Measurements from ENCODE around the gene AP1S2.
A peak's percentile ranks its signal among the peaks of the same experiment; 100 is the strongest.
"Not testable (repeated sequence)": the region's sequence is repeated elsewhere in the genome, so short reads cannot be mapped to it uniquely, and the experiment has no call there.

Gene AP1S2

DNA sequence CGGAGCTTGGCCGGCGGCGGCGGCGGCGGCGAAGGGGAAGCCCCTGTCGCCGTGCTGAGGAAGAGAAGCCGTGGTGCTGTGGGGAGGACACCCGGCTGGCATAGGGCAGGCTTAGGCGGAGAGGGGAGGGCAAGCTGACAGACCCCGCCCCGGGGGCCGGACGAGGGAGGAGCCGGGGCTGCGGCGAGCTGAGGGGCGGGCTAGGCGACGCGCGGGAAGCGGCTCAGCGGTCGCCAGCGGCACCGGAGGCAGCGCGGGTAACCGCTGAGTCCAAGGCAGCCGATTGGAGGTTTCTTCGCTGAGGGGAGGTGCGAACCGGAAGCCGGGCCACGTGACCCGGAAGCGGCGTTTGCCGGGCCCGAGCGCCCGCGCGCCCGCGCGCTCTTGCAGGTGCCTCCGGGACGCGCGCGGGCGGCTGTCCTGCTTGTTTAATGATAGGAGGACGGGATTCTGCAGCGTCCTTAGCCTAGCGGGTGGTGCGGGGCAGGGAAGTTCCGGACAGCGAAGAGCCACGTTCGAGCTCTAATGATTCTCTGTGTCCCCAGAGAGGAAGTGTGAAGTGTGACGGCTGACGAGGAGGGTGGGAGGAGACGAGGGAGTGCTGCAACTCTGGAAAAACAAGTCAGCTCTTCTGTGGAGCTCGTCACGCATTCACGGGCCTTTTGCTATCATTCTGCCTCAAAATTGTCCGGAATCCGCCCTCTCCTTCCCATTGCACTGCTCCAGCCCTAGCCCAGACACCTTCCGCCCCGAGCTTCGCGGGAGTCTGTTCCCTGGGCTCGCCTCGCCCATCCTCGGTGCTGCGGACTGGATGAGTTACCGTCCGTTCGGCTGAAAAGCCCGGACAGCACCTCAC, at the start of gene AP1S2:
AP1S2 (minus strand) TSS at position 102 of the 856 bp plus-strand sequence. CDS start 2,289 bp downstream, outside the sequence.
- peak; percentile 88 for DNase-seq (ENCODE audit: low read depth in 2 of 2, low spot score in 1 of 2)

DNA sequence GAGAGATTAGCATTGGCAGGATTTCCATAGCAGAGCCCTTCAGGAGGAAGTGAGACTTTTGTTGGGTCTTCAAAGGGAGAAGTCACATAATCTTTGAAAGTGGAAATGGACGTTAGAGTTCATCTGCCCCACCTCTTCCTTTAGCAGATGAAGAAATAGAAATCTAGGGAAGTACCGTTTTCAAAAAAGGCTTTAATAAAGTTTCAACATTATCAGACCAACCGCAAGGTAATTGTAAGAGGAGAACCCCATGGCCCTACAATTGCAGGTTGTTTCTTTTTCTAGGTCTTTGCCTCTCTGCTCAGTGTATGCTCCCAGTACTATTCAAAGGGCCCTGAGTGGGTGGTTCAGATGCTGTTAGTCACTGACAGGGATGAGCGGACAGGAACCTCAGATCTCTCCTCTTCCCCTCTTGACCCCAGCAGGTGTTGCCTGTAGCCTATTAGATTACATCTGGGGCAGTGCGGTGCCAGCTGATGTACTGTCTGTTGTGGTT, 48.6 kb upstream of the AP1S2 start:
- no peak for DNase-seq (ENCODE audit: low read depth in 2 of 2, low spot score in 1 of 2)

DNA sequence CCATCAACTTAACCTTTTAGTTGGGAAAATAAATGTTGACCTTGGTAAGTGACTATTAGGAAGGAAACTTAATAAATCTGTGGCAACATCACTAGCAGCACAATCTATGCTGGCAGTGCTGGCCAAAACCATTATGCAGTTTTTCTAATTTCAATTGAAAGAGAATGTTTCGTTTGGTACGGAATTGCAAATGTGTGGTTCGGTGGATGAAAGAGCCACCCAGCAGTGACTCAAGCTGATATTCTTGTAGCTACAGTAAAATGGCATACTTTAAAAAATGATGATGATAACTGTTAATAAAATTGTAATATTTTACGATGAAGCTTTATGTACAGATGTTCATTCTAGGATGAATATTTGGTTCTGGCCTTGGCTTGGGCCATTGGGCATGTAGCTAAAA, 40.7 kb upstream of the AP1S2 start:
- no peak for DNase-seq (ENCODE audit: low read depth in 2 of 2, low spot score in 1 of 2)

DNA sequence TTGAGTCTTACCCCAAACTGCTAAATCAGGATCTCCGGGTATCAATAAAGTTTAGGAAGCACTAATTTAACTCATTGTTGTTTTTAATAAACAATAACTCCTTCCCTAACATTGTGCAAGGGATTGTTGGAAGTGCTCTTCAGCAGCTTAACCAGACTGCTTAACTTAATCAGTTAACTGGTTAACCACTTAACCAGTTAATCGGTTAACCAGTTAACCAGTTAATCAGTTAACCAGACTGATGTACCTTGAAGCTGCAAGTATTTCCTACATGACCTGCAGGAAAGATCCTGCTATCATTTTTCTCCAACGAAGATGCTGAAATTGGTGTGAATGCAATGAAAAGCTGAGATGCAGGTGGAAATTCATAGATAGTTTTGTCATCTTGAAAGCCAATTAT, 40.1 kb upstream of the AP1S2 start:
- no peak for DNase-seq (ENCODE audit: low read depth in 2 of 2, low spot score in 1 of 2)

DNA sequence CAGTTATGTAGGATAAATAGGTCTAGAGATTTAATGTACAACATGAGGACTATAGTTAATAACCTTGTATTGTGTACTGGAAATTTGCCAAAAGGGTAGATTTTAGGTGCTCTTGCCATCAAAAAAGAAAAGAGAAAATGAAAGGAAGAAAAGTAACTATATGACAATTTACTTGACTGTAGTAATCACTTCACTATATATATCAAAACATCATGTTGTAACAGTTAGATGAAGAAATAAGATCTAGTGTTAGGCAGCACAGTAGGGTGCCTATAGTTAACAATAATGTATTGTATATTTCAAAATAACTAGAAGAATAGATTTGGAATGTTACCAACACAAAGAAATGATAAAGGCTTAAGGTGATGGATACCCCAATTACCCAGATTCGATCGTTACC, 35.9 kb upstream of the AP1S2 start:
- no peak for DNase-seq (ENCODE audit: low read depth in 2 of 2, low spot score in 1 of 2)

DNA sequence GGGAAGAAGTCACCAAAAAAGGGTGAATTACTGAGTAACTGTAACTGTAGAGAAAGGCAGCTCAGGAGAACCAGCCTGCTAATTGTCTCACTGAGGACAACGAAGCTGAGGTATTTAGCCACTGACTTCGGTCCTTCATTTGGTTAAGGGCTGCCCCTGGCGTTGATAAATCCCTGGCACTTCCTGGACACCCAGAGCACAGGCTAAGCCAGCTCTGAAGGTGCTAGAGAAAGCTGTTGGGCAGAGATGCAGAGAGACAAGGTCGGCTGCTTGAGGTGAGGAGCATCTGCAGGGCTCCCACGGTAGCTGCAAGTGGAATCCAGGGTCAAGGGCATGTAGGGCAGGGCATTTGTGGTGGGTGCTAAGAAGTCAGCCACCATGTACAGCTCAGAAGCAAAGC, 33.4 kb upstream of the AP1S2 start:
- no peak for DNase-seq (ENCODE audit: low read depth in 2 of 2, low spot score in 1 of 2)

DNA sequence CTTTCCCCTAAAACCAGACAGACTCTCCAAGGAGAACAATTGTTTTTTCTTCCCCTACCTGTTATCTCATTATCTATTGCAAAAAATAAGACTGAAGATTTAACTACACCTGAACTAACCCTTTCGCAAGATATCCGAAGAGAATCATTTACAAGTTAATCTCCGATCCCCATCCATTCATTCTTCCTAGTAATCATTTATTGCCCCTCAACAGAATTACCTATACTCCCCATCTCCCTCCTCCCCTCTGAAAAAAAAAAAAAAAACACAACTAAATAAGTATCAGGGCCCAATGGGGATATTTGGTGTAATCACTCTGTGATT, 28.9 kb upstream of the AP1S2 start:
- no peak for DNase-seq (ENCODE audit: low read depth in 2 of 2, low spot score in 1 of 2)

DNA sequence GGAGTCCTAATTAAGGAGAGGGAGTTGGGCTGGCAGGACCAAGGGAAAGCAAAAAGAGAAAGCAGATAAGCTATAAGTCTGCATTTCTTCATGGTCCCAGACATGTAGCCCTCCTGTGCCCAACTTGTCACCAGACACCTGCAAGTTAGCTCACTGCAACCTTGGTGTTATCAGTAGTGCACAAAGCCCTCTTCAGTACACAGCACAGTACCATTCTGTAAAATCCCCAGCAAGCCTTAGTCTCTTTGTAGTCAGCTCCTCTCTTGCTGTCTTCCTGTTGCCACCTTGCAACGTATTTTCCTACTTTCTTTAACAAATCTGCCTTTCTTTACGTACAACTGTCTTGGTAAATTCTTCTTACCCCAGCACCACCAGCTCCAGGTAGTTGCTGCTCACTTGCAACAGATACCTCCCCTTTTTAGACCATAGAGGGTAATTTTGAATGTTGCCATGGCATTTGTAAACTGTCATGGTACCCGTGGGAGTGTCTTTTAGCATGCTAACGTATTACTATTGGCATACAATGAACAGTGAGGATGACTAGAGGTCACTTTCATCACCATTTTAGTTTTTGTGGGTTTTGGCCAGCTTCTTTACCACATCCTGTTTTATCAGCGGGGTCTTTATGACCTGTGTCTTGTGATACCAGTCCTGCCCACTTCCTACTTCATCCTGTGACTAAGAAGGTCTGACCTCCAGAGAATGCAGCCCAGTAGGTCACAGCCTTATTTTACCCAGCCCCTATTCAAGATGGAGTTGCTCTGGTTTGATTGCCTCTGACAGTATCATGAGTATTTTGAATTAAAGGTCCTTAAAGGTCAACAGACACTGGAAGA, 28.3 kb upstream of the AP1S2 start:
- DNase-seq (ENCODE audit: low read depth in 2 of 2, low spot score in 1 of 2) = no peak

DNA sequence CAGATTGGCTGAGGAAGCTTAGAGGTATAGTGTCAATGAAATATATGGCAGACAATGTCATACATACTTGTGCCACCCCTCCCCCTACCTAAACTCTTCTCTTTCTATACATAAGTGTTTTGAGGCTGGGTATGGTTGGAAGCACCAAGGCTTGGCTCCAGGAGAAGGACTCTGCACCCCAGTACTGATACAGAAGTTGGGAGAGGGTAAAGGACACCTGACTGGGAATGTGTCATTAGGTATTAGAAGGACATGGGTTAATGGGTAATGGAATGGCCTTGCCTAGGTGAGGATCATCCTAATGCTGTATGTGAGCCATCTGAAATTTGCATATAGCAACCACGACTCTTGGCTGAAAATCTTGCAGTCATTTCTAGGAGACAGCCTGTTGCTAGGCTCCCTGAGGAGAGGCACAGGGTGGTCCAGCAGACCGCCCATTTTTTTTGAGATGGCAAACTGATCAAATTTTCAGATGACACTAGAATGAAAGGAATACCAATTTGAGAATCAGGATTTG, 26.8 kb upstream of the AP1S2 start:
- no peak for DNase-seq (ENCODE audit: low read depth in 2 of 2, low spot score in 1 of 2)

DNA sequence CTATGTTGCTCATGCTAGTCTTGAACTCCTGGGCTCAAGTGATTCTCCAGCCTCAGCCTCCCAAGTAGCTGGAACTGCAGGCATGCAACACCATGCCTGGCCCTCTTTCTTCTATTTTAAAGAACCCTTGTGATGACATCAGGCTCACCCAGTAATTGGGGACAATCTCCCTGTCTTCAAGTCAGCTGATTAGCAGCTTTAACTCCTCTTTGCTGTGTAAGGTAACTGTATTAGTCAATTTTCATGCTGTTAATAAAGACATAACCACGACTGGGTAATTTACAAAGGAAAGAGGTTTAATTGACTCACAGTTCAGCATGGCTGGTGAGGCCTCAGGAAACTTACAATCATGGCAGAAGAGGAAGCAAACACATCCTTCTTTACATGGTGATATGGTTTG, 23.3 kb upstream of the AP1S2 start:
- not testable (repeated sequence) for DNase-seq (ENCODE audit: low read depth in 2 of 2, low spot score in 1 of 2)

DNA sequence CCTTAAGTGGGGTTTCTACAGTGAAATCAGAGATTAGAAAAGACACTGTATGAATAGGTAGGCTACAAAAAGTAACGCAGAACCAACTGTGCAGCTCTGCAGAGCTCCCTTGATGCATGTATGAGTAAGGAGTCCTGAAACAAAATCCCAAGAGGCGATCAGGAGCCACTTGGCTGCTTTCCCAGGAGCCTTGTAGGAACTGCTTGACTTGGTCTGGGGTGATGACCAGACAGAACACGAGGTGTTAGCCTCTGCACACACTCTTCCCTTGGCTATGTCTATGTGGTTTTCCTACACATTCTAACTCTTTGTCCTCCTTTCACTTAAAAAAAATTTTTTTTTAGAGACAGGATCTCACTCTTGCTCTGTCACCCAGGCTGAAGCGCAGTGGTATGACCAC, 22.8 kb upstream of the AP1S2 start:
- no peak for DNase-seq (ENCODE audit: low read depth in 2 of 2, low spot score in 1 of 2)

DNA sequence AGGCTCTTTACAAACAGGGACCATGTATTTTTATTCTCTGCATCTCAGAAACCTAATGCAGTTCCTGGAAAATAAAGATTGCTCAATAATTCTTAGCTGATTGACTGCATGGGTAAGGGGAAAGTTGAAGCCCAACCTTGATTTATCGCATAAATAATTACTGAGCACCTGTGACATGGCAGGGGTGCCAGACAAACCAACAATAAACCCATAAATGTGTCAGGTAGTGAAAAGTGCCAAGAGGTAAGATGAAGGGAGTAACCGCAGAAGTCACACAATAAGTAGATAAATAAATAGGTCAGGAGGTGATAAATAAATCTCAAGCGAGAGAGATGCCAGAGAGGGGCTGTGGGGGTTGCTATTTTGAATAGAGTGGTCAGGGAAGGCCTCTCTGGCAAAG, 20.1 kb upstream of the AP1S2 start:
- no peak for DNase-seq (ENCODE audit: low read depth in 2 of 2, low spot score in 1 of 2)

DNA sequence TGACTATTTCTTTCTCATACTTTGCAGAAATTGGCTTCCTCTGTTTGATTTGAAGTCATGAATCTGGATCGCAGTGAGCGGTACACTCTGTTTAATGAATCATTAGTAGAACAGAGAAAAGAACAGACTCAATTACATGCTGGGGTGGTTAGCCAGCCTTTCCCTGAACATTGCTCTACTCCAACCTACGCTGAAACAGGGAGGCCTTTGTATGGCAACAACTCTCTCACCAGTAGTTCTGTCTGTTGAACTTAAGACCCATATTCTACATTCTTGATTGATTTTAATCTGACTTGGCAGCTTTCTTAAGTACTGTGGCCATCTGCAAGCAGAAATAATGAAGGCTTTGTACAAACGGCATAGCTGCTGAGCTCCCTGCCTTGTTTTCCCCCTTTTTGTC, 19.0 kb upstream of the AP1S2 start:
- no peak for DNase-seq (ENCODE audit: low read depth in 2 of 2, low spot score in 1 of 2)

DNA sequence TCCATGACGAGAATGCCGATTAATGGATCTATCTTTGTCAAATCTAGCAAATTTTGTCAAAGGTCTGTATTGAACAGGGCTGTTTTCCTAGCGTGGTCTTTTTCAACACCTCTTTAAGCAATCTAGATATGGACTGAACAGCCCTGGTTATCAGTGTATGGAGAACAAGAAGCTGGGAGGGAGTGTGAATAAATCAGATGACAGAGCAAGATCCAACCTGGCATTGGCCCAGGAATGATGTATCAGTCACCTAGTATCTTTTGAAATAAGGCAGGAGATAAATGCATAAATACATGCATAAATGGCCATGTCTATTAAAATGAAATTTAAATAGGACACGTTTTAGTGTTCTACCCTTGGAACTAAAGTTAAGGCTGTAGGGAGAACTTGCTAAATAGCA, 15.7 kb upstream of the AP1S2 start:
- DNase-seq (ENCODE audit: low read depth in 2 of 2, low spot score in 1 of 2) = no peak

DNA sequence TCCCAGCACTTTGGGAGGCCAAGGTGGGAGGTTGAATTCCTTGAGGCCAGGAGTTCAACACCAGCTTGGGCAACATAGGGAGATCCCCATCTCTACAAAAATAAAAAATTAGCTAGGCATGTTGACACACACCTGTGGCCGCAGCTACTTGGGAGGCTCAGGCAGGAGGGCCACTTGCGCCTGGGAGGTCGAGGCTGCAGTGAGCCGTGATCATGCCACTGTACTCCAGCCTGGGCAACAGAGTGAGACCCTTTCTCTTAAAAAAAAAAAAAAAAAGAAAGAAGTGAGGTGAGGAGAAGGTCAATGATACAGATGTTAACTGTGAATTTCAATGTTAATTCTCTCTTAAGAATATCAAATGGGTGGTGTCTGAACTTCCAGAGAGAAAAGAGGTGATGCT, 15.1 kb upstream of the AP1S2 start:
- DNase-seq (ENCODE audit: low read depth in 2 of 2, low spot score in 1 of 2) = no peak

DNA sequence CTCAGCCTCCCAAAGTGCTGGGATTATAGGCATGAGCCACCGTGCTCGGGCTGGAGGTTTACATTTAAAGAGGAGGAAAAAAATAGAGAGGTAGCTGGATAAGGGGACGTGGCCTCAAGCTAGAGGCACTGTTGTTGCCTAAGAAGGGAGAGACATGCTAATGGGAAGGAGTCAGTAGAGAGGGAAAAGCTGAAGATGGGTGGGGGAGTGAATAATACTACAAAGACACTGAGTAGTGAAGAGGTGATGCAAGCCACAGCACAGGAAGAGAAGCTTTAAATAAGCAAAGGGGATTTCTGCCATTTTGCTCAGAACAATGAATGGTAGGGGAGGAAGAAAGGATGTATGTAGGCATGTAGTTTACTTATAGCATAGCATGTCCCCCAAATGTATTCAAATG, 11.5 kb upstream of the AP1S2 start:
- no peak for DNase-seq (ENCODE audit: low read depth in 2 of 2, low spot score in 1 of 2)

DNA sequence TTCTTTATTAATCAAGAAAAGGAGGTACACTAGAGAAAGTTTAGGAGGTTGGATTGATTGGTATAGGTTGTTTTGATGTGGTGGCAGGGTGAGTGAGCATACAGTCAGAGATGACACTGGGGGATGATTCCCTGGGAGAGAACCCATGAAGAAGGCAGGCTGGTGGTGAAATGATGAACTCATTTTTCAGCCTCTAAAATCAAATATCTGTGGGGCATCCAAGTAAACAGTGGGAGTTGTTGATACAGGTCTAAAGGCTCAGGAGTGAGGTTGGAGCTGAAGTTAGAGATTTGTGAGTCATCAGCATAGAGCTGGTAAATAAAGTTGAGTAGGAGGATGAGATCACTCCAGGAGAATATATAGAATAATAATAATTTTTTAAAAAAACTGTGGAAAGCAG, 10.0 kb upstream of the AP1S2 start:
- no peak for DNase-seq (ENCODE audit: low read depth in 2 of 2, low spot score in 1 of 2)

DNA sequence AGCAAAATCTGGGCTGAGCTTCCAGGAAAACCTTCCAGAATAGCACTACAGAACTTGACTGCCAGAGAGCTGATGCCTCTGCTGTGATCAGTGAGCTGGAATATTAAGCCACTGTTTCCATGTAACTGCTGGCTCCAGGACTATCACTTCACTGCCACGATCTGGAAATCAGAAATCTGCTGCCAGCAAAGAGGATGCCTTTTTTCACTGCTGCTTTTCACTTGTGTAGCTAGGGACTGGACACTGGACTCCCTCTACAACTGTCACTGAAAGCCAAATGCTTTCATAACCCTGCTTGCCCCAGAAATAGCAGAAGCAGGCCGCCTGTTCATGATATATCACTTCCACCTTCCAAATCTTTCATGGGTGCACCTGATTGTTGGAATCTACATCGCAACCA, 9.4 kb upstream of the AP1S2 start:
- no peak for DNase-seq (ENCODE audit: low read depth in 2 of 2, low spot score in 1 of 2)

DNA sequence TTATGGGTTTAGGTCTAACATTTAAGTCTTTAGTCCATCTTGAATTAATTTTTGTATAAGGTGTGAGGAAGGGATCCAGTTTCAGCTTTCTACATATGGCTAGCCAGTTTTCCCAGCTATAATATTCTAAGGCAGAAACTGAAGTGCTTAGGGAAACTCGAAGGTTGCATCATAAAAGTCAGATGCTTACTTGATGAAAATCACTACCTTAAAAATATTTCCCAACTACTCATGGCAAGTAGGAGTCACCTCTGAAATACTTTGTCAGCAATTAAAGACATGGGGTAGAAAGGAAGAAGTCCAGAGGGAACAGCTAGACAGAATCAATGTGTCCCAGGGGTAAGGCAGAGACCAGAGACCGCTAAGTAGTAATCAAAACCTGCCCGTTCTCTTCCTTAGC, 6.3 kb upstream of the AP1S2 start:
- no peak for DNase-seq (ENCODE audit: low read depth in 2 of 2, low spot score in 1 of 2)

DNA sequence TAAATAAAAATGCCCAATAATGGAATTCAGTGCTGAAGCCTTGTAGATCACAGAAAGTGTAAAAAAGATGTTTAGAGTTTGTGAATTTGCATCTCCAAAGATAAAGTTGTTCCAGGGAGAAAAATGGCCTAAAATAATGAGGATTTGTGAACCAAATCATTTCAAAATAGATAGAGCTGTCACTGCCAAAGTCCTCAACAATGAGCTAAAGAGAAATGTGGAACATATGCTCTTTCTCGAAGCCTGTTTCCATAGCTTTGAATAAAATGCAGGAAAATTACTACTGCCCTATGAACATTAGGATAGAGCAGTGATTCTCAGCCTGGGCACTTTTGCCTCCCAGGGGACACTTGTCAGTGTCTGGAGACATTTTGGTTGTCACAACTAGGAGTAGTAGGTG, 3.4 kb upstream of the AP1S2 start:
- no peak for DNase-seq (ENCODE audit: low read depth in 2 of 2, low spot score in 1 of 2)

DNA sequence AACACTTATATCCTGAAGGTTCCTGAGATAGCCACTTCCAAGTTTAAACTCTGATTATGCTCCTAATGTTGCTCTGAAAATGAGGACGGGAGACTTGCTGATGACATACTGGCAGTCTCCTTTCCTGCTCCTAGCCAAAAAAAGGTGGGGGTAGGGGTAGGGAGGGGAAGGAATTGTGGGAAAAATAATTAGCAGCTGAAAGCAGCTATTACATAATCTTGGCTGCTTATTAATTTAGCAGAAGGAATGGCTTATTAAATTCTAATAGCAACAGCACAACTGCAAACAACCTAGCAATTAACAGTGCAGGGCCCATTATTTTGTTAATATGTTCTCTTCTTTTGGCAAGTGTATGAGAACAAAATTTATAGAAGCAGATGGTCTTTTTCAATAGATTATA, 2.0 kb upstream of the AP1S2 start:
- DNase-seq (ENCODE audit: low read depth in 2 of 2, low spot score in 1 of 2) = no peak

DNA sequence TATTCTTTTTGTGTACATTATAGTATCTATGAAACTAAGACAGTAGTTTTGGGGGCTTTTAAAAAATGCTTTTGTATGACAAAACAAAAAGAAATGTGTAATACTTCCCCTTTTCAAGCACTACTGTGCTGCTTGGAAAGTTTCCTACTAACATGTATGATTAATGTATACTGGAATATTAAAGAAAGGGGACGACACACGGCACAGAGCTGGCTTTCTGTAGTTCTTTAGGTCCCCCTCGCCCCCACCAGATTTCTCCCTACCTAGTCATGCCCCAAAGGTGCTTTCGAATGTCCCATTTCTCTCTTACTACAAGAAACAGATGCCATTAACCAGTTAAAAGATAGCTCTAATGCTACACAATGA, 1.6 kb upstream of the AP1S2 start:
- no peak for DNase-seq (ENCODE audit: low read depth in 2 of 2, low spot score in 1 of 2)
